NCI-H1048 (cell line): ENCODE results near the gene PPM1L.
A peak's percentile ranks its signal among the peaks of the same experiment; 100 is the strongest.

Experiments used
- DNase-seq: peaks from one replicate; lab custom pipeline; 2025; lab: John Stamatoyannopoulos, UW

Gene PPM1L

GRCh38 chr3:160809453-160809852 is 53.4 kb downstream of the PPM1L start:
- DNase-seq: no peak

- DNase-seq: peak; percentile 15
Measured at GRCh38 chr3:160810362-160811236, 54.6 kb downstream of the PPM1L start.

- no peak for DNase-seq
Measured at GRCh38 chr3:160811237-160811548, 55.2 kb downstream of the PPM1L start.

GRCh38 chr3:160812304-160812703 is 56.3 kb downstream of the PPM1L start:
- no peak for DNase-seq

- DNase-seq: no peak
Measured at GRCh38 chr3:160815280-160815679, 59.2 kb downstream of the PPM1L start.

GRCh38 chr3:160820022-160820421 is 64.0 kb downstream of the PPM1L start:
- DNase-seq: no peak

GRCh38 chr3:160820430-160820829 is 64.4 kb downstream of the PPM1L start:
- DNase-seq: no peak

- peak; percentile 11 for DNase-seq
Measured at GRCh38 chr3:160822936-160823335, 66.9 kb downstream of the PPM1L start.

- DNase-seq: no peak
Measured at GRCh38 chr3:160825311-160825800, 69.3 kb downstream of the PPM1L start.

GRCh38 chr3:160826408-160826807 is 70.4 kb downstream of the PPM1L start:
- DNase-seq: no peak

GRCh38 chr3:160826991-160827390 is 71.0 kb downstream of the PPM1L start:
- DNase-seq: no peak

GRCh38 chr3:160827516-160827915 is 71.5 kb downstream of the PPM1L start:
- no peak for DNase-seq

- no peak for DNase-seq
Measured at GRCh38 chr3:160828880-160829279, 72.8 kb downstream of the PPM1L start.

- no peak for DNase-seq
Measured at GRCh38 chr3:160829486-160830009, 73.5 kb downstream of the PPM1L start.

- DNase-seq: no peak
Measured at GRCh38 chr3:160830796-160831195, 74.8 kb downstream of the PPM1L start.

GRCh38 chr3:160831401-160831800 is 75.4 kb downstream of the PPM1L start:
- no peak for DNase-seq

- DNase-seq: no peak
Measured at GRCh38 chr3:160837394-160837980, 81.5 kb downstream of the PPM1L start.

GRCh38 chr3:160840590-160840989 is 84.6 kb downstream of the PPM1L start:
- no peak for DNase-seq

- DNase-seq: no peak
Measured at GRCh38 chr3:160841455-160841854, 85.4 kb downstream of the PPM1L start.

GRCh38 chr3:160842021-160843005 is 86.3 kb downstream of the PPM1L start:
- no peak for DNase-seq

GRCh38 chr3:160851629-160852210 is 95.7 kb downstream of the PPM1L start:
- no peak for DNase-seq

- no peak for DNase-seq
Measured at GRCh38 chr3:160852856-160853255, 96.8 kb downstream of the PPM1L start.
